Activated CD4-positive, CD25-positive, alpha-beta regulatory T cell treated with anti-CD3 and anti-CD28 coated beads, Interleukin-2, amount 50 U/mL, for 24 hours (primary cell): ENCODE results near the gene SHB.

Experiments used
- ATAC-seq, 2 donors: fragments of 150-1000 bp; cut with Tn5 transposase; one replicate each; pipeline ENCODE4 v1.10.0; 2021; ENCODE audit warnings: mild to moderate bottlenecking in 1 of 2, moderate library complexity in 1 of 2

The SHB gene

DNA sequence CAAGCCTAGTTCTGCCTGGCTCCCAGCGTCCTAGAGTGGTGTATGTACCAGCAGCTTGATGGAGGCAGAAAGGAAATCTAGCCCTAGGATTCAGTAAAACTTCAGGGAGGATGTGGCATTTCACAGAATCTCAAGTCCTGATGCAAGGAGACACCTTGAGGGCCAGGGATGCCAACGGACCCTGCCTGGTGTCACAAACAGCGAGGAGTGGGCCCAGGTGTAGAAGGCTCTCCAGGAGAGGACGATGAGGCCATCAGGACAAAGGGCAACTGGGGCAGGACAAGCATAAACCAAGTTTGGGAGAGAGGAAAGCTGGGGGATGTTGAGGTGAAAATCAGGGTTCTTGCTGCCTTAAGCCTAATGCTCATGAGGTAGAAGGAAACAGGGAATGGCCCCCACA is 83.0 kb downstream of the SHB start:
- ATAC-seq, result no peak

DNA sequence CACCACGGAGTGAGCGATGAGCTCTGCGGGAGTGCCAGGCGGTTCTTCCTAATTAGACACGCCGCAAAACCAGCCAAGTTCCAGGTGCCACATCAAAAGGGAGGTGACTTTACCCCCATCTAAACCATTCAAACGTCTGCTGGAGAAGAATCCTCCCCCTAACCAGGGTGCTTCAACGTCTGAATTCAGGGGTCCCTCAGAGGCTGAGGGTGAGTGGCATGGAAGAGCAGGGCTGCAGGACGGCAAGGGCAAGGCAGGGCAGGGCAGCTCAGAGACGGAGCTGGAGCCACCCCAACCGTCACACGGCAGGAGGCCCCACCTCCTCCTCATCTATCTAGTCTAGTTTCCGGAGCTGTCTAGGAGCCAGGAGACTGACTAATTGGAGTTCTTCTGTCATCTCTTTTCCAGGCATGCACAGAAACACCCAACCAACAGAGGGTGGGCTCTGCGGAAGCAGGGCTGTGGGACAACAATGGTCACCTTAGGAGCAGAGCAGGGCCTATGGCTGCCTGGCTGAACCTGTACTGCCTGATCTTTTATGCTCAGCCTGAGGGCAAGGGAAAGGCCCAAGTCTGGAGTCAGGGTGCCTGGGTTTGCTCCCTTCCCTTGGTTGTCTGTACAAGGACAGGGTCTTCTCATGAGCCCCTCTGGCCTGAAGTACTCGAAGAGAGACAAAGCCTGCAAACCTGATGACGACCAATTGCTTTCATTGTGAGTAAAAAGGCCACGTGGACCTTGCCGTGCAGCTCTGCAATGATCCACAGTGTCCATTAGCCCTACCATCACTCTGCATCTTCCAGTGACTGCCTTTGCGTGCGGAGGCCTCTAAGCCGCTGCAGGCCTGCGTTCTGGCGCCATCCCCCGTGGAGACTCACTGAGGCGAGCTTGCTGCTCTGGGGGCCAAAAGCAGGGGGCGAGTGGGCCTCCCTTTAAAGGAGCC is 84.1 kb downstream of the SHB start:
- no peak for ATAC-seq

DNA sequence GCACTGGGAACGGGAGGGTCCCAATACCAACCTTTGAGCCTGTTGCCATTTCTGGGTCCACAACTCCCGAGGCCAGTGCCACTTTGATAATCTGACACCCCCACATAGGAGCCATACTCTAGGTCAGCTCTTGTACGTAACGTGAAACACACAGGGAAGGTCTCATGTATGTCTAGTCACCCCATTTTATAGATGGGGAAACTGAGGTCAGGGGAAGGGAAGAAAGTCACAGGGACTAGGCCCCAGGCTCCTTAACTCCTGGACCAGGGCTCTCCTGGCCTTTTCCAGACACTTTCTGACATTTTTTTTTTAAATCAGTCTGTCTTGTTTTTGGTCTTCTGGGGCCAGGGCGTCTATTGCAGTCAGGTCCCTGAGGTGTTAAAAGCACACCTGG is 84.8 kb downstream of the SHB start:
- no peak for ATAC-seq

DNA sequence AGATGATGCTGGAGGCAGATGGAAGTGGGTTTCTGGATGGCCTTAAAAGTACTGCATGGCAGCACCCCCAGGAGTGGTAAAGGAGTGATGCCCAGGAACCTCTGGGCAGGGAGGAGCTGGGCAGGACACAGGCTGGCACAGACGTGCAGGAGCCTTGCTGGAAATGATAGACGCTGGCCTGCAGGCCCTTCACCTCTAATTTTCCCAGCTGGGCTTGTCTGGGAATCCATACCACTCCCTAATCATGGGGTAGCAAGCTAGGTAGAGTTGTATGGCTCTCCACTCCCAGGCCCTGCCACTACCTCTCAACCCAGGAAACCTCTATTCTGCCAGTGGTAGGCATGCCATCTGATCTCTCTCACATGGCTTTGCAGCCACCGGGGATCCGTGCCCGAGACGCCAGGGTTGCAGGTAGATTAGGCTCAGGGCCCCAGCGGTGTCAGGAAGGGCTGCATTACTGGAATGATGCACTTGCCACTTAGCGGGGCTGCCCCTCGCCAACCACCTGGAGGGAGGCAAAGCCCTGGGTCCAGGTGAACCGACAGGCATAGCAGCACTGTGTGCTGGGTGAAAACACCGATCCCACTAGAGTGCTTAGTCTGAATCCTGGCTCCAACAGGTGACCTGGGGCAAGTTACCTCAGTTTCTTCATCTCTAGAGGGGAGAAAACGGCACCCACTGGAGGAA is 85.5 kb downstream of the SHB start:
- ATAC-seq, result no peak

DNA sequence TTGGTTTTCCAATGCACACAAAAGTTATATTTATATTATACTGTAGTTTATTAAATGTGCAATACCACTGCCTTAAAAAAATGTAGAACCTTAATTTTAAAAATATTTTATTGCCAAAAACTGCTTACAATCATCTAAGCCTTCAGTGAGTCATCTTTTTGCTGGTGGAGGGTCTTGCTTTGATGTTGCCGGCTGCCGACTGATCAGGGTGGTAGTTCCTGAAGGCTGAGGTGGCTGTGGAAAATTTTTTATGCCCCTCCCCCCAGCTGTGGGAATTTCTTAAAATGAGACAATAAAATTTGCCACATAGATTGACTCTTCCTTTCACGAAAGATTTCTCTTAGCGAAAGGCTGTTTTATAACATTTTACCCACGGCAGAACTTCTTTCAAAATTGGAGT is 89.2 kb downstream of the SHB start:
- no peak for ATAC-seq

DNA sequence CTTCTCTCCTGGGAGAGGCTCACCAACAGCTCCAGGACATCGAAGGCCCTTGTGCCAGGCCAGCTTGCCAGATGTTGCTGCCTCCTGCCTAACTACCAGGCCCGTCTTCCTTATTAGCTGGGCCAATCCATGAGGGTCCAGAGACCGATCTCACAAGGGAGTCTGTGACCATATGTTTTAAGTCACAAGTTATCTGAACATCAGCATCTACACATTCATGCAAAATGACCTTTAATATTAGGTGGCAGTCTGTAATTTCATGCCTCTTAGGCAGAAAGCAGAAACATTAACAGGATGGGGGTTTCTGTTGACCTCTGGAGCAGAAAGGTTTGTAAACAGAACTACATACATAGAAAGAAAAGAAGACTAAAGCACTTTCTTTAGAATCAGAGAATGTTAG is 90.0 kb downstream of the SHB start:
- ATAC-seq, result no peak

DNA sequence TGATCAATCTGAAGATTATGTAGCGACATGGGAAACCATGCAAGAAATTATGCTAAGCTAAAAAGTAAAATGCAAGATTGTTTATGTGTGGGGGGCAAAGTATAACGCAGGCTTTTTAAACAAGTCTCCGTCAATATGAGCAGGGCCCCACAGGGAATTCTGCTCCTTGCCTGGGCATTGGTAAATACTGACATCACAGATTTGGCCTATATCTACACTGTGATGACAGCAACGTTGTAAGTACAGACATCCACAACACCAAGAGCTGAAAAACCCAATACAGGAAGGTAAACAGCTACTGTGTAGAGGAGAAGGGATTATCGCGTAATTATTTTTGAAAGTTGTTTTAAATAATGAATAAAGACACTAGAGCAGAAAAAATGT is 90.6 kb downstream of the SHB start:
- no peak for ATAC-seq

DNA sequence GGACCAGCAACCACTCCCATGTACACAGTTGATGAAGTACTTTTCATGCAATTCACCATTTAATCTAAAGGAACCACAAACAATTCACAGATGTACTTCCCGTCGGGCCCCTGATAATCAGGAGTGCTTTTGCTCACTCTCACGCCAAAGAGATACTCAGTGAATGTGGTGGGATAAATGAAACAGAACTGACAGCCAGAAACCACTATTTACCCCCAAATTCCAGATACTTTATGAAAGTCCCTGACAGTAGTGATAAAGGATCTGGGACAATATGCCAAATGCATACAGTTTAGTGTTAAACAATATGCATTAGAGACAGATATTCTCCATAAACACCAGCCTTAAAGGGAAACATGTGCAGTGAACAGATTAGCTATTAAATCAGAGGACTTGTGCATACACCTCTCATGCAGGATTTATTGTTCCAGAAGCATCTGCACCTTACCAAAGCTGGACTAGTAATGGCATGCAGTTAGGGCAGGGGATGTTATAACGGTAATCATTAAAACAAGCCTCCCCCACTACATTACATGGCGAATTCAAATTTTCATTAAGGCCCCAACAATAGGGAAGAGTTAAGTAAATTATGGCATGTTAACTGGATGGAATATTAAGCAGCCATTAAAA is 91.1 kb downstream of the SHB start:
- no peak for ATAC-seq

DNA sequence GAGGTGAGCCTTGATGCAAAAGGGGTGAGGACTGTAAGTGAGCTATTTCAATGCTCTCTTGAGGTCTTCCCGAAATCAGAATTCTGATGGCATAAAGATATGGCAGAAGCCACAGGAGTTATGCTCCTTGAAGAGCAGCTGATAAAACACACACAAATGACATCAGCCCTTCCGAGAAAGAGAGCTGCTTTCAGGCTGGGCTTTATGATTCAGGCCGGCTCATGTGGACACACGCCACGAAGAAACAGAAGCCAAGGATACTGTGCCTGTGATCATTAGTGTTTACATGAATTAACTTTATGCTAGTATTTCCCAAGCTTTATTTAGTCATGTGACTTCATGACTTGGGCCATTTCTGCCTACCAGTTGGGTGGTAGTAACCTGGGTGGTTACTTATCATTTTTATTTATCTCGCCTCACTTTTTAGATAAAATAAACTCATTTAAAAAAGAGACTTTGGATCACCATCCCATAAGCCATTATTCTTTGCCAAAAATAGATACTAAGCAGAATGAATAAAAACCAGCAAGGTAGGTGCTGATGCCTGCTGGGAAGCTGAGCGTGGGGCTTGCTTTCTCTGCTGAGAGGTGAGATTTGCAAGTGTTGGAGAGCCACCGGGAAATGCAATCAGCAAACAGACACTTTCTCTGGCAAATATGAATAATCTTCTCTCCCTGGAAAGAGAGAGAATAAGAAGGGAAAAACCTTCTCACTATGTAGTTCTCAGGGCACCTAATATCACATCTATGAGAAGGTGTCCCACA is 92.1 kb downstream of the SHB start:
- no peak for ATAC-seq

DNA sequence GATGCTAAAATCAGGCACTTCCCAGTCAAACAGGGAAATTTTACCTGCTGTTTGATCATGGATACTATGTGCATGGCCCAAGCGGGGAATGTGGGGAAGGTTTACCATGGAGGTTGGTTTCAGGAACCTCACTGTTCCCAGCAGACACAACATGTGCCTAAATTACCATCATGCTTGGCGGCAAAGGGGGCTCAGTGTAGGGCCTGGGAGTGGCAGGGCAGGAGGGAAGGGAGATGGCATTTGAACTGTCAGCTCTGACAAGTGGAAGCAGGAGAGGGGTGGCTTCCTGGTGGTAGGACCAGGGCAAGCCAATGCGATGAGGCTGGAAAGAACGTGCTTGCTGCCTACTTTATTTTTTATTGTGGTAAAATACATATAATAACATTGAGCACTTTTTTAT is 93.4 kb downstream of the SHB start:
- ATAC-seq, result no peak

DNA sequence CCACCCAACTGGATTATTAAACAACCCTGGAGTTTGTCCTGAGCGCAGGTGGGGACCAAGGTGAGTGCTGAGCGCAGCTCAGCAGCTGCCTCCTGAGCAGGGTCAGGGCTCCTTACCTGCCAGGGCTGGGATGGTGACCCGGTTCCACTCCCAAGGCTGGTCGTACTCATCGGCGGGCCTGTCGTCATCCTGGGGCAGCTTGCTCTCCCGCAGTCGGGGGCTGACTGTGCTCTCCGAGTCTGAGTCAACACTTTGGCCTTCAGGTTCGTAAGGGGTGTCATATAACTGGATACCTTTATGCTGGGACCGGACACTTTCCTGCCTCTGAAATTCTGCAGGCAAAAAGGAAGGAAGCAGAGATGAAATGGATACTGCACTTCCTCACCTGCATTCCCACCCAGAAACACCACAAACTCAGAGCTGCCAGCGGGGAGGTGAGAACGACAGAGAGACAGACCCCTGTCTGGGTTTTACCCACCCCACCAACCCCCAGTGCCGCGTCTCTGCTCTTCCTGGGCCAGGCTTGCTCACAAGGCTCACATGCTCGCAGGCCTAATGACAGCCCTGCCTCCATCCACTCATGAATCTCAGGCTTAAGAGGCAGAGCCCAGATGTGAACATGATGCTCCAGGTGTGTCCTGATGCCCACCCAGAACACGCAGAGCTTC is 94.4 kb downstream of the SHB start:
- ATAC-seq, result no peak

DNA sequence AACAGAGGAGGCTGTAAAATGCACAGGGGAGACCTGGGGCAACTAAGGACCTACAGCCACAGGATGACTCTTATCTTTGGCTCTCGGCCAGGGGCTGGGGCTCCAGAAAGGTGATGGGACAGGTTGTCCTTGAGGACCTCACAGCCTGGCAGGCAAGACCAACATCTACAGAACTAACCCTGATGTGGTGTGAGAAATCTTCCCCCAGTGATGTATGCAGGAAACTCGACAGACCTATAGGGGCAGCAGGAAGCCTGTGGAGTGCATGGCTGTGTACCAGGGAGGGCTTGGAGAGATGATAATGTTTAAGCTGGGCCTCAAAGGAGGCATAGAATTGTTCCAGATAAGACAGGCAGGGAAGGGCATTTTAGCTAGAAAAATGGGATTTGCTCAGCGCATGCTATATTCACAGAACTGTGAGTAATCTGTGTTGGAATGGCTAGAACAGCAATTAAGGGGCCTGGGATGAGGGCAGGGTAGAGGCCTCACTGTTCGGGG is 96.6 kb downstream of the SHB start:
- no peak for ATAC-seq

DNA sequence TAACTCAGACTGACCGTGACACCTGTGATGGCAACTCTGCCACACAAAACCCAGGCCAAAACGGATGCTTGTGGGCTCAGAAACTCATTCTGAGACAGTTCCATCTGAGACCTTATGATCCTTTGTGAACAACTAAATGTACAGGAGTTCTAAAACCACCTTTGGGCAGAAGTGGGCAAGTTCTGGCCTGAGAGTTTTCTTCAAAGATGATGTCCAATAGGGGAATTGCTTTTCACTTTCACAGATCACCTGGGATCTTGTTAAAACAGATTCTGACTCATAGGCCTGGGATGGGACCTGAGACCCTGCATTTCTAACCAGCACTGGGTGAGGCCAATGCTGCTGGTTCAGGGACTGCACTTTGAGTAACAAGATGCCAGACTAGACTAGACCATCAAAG is 97.3 kb downstream of the SHB start:
- no peak for ATAC-seq

DNA sequence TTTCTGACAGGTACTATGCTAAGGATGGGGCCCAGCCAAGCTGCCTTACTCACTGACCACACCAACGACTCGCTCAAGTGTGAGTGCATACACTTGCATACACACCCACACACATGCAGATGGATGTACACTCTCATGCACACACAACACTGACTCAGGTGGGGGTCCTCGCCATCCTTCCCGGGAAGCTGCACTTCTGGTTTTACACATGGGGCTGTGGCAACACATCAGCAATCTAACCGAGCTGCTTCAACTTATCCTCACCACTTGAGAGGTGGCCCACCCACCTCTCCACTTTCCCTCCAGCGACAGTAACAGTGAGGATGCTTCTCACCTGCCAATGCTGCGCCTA is 97.9 kb downstream of the SHB start:
- ATAC-seq, result peak in 1 of 2 donors; percentile 25

DNA sequence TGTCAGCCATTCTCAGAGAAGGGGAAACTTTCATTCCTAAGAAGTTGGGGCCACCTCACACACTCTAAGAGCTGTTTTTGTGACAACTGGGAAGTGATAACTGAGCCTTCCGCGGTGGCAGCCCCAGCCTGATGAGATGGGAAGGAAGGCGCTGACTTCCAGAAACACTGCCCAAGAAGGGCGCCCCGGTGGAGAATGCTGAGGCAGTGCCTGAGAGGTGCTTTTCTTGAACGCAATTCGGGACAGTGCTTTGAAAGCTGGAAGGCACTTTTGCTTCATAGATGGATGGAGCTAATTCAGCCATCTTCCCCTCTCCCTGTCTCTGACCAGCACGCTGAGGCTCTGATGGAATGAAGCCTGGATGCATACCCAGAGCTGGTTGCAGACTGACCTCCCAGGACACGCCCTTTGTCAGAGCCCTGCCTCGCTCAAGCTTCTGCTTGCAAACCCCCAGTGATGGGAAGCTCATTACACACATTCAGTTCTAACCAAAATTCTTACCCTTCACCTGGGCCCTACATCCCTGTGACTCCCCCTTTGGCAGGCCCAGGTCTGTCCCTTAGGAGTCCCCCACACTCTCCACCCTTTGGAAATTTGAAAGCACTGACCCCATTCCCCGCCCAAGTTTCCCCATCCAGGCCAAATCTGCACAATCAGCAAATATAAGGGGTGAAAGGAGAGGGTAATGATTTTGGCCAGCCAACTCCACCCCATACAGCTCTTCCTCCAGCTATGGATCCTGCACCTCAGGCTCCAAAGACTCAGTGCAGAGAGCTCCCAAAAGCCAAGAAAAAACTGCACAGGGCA is 98.5 kb downstream of the SHB start:
- ATAC-seq, result no peak

DNA sequence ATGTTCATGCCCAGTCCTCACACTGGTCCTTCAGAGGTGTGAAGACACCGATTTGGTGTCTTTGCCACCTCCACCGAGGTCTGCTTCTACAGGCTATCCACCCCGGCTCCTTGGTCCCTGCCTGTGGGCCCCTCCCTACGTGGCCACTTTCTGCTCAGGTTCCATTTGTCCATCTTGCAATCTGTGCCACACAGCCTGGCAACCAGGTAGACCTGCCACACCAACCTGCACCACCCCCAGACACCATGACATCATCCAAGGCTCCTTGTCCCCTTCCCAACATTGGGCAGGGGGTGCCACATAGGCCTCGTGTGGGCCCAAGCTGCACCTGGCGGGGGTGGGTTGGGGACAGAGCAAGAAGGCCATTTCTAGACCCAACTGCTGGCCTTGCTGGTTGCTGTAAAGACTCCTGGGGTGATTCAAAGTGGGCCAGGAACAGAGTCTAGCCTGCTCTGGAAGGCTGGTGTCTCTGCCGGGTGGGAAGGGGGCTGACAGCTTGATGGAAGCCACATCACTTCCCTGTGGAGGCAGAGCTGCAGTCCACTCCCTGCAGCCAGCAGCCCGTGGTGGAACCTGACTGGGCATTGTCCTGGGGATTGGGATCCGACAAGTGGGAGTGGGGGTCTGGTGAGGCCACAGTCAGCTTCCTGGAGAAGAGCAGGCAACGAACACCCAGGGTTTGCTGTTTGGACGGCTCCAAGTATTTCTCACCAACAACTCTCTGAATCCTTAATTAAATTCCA is 99.3 kb downstream of the SHB start:
- ATAC-seq, result no peak

DNA sequence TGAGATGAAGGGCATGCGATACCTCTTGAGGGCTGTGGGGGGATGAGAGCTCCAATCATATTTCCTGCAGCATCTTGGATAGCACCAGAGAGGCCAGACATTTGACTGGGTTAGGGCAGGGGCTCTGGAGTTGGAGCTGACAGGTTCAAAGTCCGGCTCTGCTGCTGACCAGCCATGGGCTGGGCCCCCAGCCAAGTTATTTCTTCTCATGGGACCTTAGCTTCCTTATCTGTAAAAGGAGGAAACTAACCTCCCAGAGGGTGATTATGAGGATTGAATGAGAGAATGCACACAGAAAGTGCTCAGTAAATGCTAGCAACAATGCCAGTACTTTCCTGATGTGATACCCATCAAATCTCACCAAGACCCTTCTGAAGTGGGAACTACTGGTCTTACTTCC is 99.9 kb downstream of the SHB start:
- ATAC-seq, result peak in 1 of 2 donors; percentile 8

DNA sequence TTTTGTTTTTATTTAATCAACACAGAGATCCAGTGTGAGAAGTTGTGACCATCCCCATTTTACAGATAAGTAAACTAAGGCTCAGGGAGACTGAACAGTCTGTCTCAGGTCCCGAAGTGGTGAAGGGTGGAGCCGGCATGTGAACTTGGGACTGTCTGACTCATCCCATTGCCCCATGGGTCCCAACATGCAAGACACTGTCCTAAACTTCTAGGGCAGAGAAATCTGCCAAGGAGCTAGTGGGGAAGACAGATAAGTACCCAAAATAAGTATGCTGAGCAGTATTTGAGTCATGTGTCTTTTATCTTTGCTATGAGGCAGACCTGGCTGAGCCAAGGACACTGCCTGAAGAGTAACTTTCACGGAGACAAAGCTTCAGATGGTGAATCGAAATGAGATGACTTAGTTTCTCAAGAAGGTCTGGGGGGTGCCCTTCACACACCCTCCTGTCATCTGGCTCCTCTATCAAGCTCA is 100.8 kb downstream of the SHB start:
- no peak for ATAC-seq

DNA sequence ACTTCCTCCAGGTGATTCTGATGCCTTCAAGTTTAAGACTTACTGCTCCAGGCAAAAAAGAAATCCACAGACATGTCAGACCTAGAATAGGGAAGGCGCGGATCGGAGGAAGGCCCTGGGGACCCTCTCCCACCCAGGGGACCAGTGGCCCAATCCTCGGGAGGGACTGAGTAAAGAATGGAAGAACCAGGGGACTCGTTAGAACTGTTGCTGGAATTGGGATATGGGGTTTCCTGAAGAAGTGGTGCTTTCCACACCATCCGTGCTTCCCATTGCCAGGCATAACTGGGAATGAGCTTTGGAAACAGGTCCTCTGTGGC is 101.3 kb downstream of the SHB start:
- no peak for ATAC-seq

DNA sequence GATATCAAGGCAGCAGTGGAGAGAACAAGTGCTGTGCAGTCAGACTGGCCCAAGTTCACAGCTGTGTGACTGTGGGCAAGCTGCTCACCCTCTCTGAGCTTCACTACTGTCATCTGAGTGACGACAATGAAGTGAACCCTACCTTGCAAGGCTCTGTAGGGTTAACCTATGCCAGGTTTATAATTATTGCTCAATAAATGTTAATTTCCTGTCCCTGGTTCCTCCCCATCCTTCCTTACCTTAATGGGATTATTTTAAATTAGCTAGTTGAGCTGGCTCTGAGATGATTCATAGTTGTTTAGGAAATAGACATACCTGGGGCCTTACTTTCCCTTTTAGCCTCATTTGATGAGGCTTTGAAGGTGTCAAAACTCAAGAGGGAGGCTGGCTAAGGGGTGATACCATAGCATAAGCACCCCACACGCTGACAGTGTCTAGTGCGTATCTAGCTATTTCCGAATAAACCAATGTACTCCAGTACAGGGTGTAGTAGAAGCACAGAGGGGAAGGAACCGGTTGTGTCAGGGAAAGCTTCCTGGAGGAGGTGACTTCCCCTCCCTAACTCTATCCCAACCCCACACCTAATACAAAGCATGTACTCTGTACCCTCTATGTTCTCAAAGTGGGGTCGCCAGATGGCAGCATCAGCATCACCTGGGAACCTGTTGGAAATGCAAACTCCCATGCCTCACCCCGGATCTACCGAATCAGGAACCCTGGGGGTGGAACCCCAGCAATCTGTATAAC is 101.8 kb downstream of the SHB start:
- ATAC-seq, result no peak
